Caco-2 (cell line): ENCODE results near the gene TUBB3. TPM values are rescaled to one million over a fixed set of nuclear protein-coding genes. Genes with fewer than 3 reads are reported as not detected.

ENCODE experiments used
- BruUV-seq: library from RNA; stranded (reverse); fragments of 400-500 nt; replicated peaks from 2 replicates; lab custom pipeline; 2021; lab: Mats Ljungman, UMichigan
- CTCF ChIA-PET: fragments of 300-600 bp; sonication (Branson Sonifier 250); formaldehyde crosslinking; loops from one replicate; lab custom pipeline; 2022; ENCODE audit warnings: antibody characterized with exemption; lab: Charles Lee
- POLR2A ChIA-PET: fragments of 300-600 bp; sonication (Branson Sonifier 250); formaldehyde crosslinking; loops from one replicate; lab custom pipeline; 2022; ENCODE audit warnings: antibody characterized with exemption; lab: Charles Lee
- DNase-seq, 2 experiments: peaks; one replicate each; pipeline versions ENCODE4 v3.0.0 to v3.0.0-alpha.2; 2020 to 2022
- H3K27me3 ChIP-seq: replicated peaks from 2 replicates; pipeline ENCODE4 v1.6.0; 2011; ENCODE audit warnings: low read length; ENCODE audit not compliant: control insufficient read depth, insufficient read depth
- H3K36me3 ChIP-seq: 2 replicates; pipeline ENCODE4 v1.5.1; 2011; ENCODE audit warnings: low read length; ENCODE audit not compliant: control insufficient read depth, insufficient read depth
- H3K4me1 ChIP-seq: fragments of 250-450 bp; sonication (Bioruptor Pico); 2 replicates; pipeline ENCODE4 v1.5.1; 2020; ENCODE audit warnings: mild to moderate bottlenecking
- H3K4me3 ChIP-seq: 2 replicates; pipeline ENCODE4 v1.5.1; 2011; ENCODE audit warnings: low read depth, mild to moderate bottlenecking, control low read depth, low read length
- H3K9me3 ChIP-seq: fragments of 250-450 bp; sonication (Bioruptor Pico); 2 replicates; pipeline ENCODE4 v1.5.1; 2020; ENCODE audit warnings: mild to moderate bottlenecking, moderate library complexity
- H3K27ac Mint-ChIP-seq: one replicate; pipeline ENCODE4 v1.8.0; 2022; ENCODE audit warnings: mixed read lengths; ENCODE audit not compliant: unreplicated experiment
- H3K27me3 Mint-ChIP-seq: one replicate; pipeline ENCODE4 v1.8.0; 2022; ENCODE audit warnings: mixed read lengths; ENCODE audit not compliant: insufficient read depth, unreplicated experiment
- H3K36me3 Mint-ChIP-seq: one replicate; pipeline ENCODE4 v1.8.0; 2022; ENCODE audit warnings: mild to moderate bottlenecking, mixed read lengths; ENCODE audit not compliant: insufficient read depth, unreplicated experiment
- H3K4me1 Mint-ChIP-seq: one replicate; pipeline ENCODE4 v1.8.0; 2022; ENCODE audit warnings: low read depth, mixed read lengths; ENCODE audit not compliant: unreplicated experiment
- H3K4me3 Mint-ChIP-seq: one replicate; pipeline ENCODE4 v1.8.0; 2022; ENCODE audit warnings: mild to moderate bottlenecking, moderate library complexity, mixed read lengths; ENCODE audit not compliant: unreplicated experiment
- H3K9me3 Mint-ChIP-seq: one replicate; pipeline ENCODE4 v1.8.0; 2022; ENCODE audit warnings: mixed read lengths; ENCODE audit not compliant: unreplicated experiment
- intact Hi-C: fragments of 100-400 bp; cut with micrococcal nuclease; formaldehyde crosslinking; loops from one replicate; pipeline ENCODE4 v1.10.0; 2022; ENCODE audit not compliant: unreplicated experiment
- total RNA-seq: library from RNA; stranded (reverse); gene quantifications from 2 replicates; pipeline ENCODE4 v1.2.3, GENCODE V29; 2022
- TF ChIP-seq, protein P1 (sequence below), 2 experiments: fragments of 200-600 bp in 1 of 2; IDR thresholded peaks; 1 replicate in 1 of 2; 2 replicates in 1 of 2; pipeline versions ENCODE4 v1.5.1 to v1.8.0; 2011 to 2022; ENCODE audit warnings: antibody characterized with exemption in 1 of 2, control low read depth in 1 of 2, inconsistent platforms in 1 of 2, low read depth in 1 of 2, low read length in 1 of 2, mild to moderate bottlenecking in 1 of 2, moderate library complexity in 1 of 2; ENCODE audit not compliant: insufficient read depth in 1 of 2, severe bottlenecking in 1 of 2, unreplicated experiment in 1 of 2

The TUBB3 gene
- total RNA-seq, 1 experiment from 2014 or later, result 31.3 TPM

- BruUV-seq, result no TSS peak
- Histone ChIP-seq H3K4me3 (no peak overlapping the region), H3K4me1 (peaks cover 21% of the 10 kb centered on the region), H3K27me3 (no peaks in the 10 kb centered on the region), H3K9me3 (no peaks in the 10 kb centered on the region), H3K36me3 (peaks cover 15% of the 10 kb centered on the region)
- no peaks in the 10 kb centered on the region for H3K9me3 Mint-ChIP-seq
- POLR2A ChIA-PET, result no interaction called here
- intact Hi-C loops, result no loop called here
- H3K4me1 Mint-ChIP-seq, result no peaks in the 10 kb centered on the region
- TF ChIP-seq, protein P1, sequence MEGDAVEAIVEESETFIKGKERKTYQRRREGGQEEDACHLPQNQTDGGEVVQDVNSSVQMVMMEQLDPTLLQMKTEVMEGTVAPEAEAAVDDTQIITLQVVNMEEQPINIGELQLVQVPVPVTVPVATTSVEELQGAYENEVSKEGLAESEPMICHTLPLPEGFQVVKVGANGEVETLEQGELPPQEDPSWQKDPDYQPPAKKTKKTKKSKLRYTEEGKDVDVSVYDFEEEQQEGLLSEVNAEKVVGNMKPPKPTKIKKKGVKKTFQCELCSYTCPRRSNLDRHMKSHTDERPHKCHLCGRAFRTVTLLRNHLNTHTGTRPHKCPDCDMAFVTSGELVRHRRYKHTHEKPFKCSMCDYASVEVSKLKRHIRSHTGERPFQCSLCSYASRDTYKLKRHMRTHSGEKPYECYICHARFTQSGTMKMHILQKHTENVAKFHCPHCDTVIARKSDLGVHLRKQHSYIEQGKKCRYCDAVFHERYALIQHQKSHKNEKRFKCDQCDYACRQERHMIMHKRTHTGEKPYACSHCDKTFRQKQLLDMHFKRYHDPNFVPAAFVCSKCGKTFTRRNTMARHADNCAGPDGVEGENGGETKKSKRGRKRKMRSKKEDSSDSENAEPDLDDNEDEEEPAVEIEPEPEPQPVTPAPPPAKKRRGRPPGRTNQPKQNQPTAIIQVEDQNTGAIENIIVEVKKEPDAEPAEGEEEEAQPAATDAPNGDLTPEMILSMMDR (IDR thresholded peaks at IDR 0.05; ENCODE audit: insufficient read depth in 1 of 2, low read depth in 1 of 2, low read length in 1 of 2, severe bottlenecking in 1 of 2, unreplicated experiment in 1 of 2), result no peak
- no peak for DNase-seq
- H3K36me3 Mint-ChIP-seq, result peaks cover 75% of the 10 kb centered on the region
- peak overlapping the region; percentile 10 for H3K27ac Mint-ChIP-seq
- H3K27me3 Mint-ChIP-seq, result no peaks in the 10 kb centered on the region
- CTCF ChIA-PET, result no interaction called here
- H3K4me3 Mint-ChIP-seq, result no peak overlapping the region
Measured at GRCh38 chr16:89905511-89906139, 17.5 kb upstream of the TUBB3 start.

GRCh38 chr16:89906140-89907025 is 16.8 kb upstream of the TUBB3 start:
- intact Hi-C loops, result no loop called here
- no peaks in the 10 kb centered on the region for H3K9me3 ChIP-seq
- ChIA-PET CTCF (interaction anchor here (0.5 to 1.0 kb wide), 2 partner anchors 9 to 12 kb away, joined by 3 to 4 read pairs; partner anchors contain the start of gene MC1R), POLR2A (interaction anchor here (0.7 to 1.0 kb wide), 2 partner anchors 69 to 342 kb away, joined by 3 to 6 read pairs; no protein-coding TSS in a partner anchor)
- no peak overlapping the region for H3K4me3 ChIP-seq
- peaks cover 21% of the 10 kb centered on the region for H3K4me1 ChIP-seq
- no TSS peak for BruUV-seq
- Mint-ChIP-seq H3K4me1 (no peaks in the 10 kb centered on the region), H3K36me3 (peaks cover 75% of the 10 kb centered on the region), H3K27ac (no peak overlapping the region), H3K9me3 (no peaks in the 10 kb centered on the region), H3K27me3 (no peaks in the 10 kb centered on the region), H3K4me3 (no peak overlapping the region)
- TF ChIP-seq, protein P1 (IDR thresholded peaks at IDR 0.05; ENCODE audit: insufficient read depth in 1 of 2, low read depth in 1 of 2, low read length in 1 of 2, severe bottlenecking in 1 of 2, unreplicated experiment in 1 of 2), result no peak
- DNase-seq, result no peak
- no peaks in the 10 kb centered on the region for H3K27me3 ChIP-seq
- peaks cover 15% of the 10 kb centered on the region for H3K36me3 ChIP-seq

GRCh38 chr16:89907055-89907814 is 15.9 kb upstream of the TUBB3 start:
- TF ChIP-seq, protein P1 (IDR thresholded peaks at IDR 0.05; ENCODE audit: insufficient read depth in 1 of 2, low read depth in 1 of 2, low read length in 1 of 2, severe bottlenecking in 1 of 2, unreplicated experiment in 1 of 2), result no peak
- ChIA-PET CTCF (interaction anchor here (0.6 to 1.0 kb wide), 4 partner anchors 11 to 254 kb away, joined by 4 read pairs; partner anchors contain the start of gene MC1R), POLR2A (interaction anchor here (0.7 to 1.0 kb wide), 2 partner anchors 68 to 343 kb away, joined by 3 to 6 read pairs; no protein-coding TSS in a partner anchor)
- Mint-ChIP-seq H3K36me3 (peaks cover 83% of the 10 kb centered on the region), H3K27ac (no peak overlapping the region), H3K4me1 (no peaks in the 10 kb centered on the region), H3K9me3 (no peaks in the 10 kb centered on the region), H3K4me3 (no peak overlapping the region), H3K27me3 (no peaks in the 10 kb centered on the region)
- BruUV-seq, result no TSS peak
- H3K4me3 ChIP-seq, result no peak overlapping the region
- no peaks in the 10 kb centered on the region for H3K27me3 ChIP-seq
- no peak for DNase-seq
- peaks cover 16% of the 10 kb centered on the region for H3K36me3 ChIP-seq
- intact Hi-C loops, result no loop called here
- peaks cover 21% of the 10 kb centered on the region for H3K4me1 ChIP-seq
- no peaks in the 10 kb centered on the region for H3K9me3 ChIP-seq
